Neural cell (in vitro differentiated cells): ENCODE measurements around the gene CUX1. TPM values are rescaled to one million over a fixed set of nuclear protein-coding genes. Genes with fewer than 3 reads are reported as not detected.

Experiments
- H2AFZ ChIP-seq: fragments of 200-600, 300-800 bp; sonication (generic), shearing (Covaris generic); 2 replicates; pipeline ENCODE4 v1.6.0; 2014; ENCODE audit warnings: low read depth, mild to moderate bottlenecking, antibody characterized with exemption, low read length, moderate library complexity
- H3F3A ChIP-seq: fragments of 200-600 bp; shearing (Covaris generic); 2 replicates; pipeline ENCODE4 v1.6.1; 2016; ENCODE audit warnings: mild to moderate bottlenecking, moderate library complexity, mixed read lengths, antibody characterized with exemption, low read length; ENCODE audit not compliant: insufficient read depth, poor library complexity, severe bottlenecking
- H3K27ac ChIP-seq: fragments of 200-600, 300-800 bp; sonication (generic), shearing (Covaris generic); 2 replicates; pipeline ENCODE4 v1.5.1; 2014; ENCODE audit warnings: mild to moderate bottlenecking, low read length, moderate library complexity
- H3K27me3 ChIP-seq: fragments of 300-800, 200-600 bp; sonication (generic), shearing (Covaris generic); 2 replicates; pipeline ENCODE4 v1.6.0; 2014; ENCODE audit warnings: mild to moderate bottlenecking, low read depth, low read length, moderate library complexity; ENCODE audit not compliant: insufficient read depth
- H3K36me3 ChIP-seq: fragments of 300-800, 200-600 bp; sonication (generic), shearing (Covaris generic); 2 replicates; pipeline ENCODE4 v1.5.1; 2014; ENCODE audit warnings: mild to moderate bottlenecking, antibody characterized with exemption, low read length, moderate library complexity; ENCODE audit not compliant: insufficient read depth
- H3K4me2 ChIP-seq: fragments of 300-800, 200-600 bp; sonication (generic), shearing (Covaris generic); 2 replicates; pipeline ENCODE4 v1.6.0; 2014; ENCODE audit warnings: mild to moderate bottlenecking, low read length
- H3K4me3 ChIP-seq: fragments of 300-800, 200-600 bp; sonication (generic), shearing (Covaris generic); 2 replicates; pipeline ENCODE4 v1.5.1; 2014; ENCODE audit warnings: mild to moderate bottlenecking, low read length, moderate library complexity
- H3K79me2 ChIP-seq: fragments of 200-600 bp; shearing (Covaris generic); replicated peaks from 2 replicates; pipeline ENCODE4 v1.6.0; 2014; ENCODE audit warnings: mild to moderate bottlenecking, low read length, moderate library complexity; ENCODE audit not compliant: insufficient read depth
- H3K9ac ChIP-seq: fragments of 300-800, 200-600 bp; sonication (generic), shearing (Covaris generic); 2 replicates; pipeline ENCODE4 v1.6.1; 2016; ENCODE audit warnings: mild to moderate bottlenecking, low read length, mixed read lengths
- H3K9me2 ChIP-seq: fragments of 200-600 bp; shearing (Covaris generic); 2 replicates; pipeline ENCODE4 v1.6.1; 2016; ENCODE audit warnings: mild to moderate bottlenecking, low read length, mixed read lengths; ENCODE audit not compliant: insufficient read depth
- H3K9me3 ChIP-seq: fragments of 200-600, 300-800 bp; sonication (generic), shearing (Covaris generic); 2 replicates; pipeline ENCODE4 v1.6.1; 2016; ENCODE audit warnings: mild to moderate bottlenecking, mixed run types, low read length, moderate library complexity, mixed read lengths
- H4K20me1 ChIP-seq: fragments of 200-600 bp; shearing (Covaris generic); 2 replicates; pipeline ENCODE4 v1.6.1; 2016; ENCODE audit warnings: mild to moderate bottlenecking, mixed run types; ENCODE audit not compliant: insufficient read depth
- EP300 ChIP-seq: fragments of 450-650 bp; conservative IDR thresholded peaks from 2 replicates; pipeline ENCODE4 v1.6.1; 2014; ENCODE audit warnings: antibody characterized with exemption, mild to moderate bottlenecking, moderate library complexity; ENCODE audit not compliant: poor library complexity, severe bottlenecking
- EZH2 ChIP-seq: fragments of 200-600, 300-800 bp; shearing (Covaris generic), sonication (generic); IDR thresholded peaks from 2 replicates; pipeline ENCODE4 v1.6.1; 2014; ENCODE audit warnings: antibody characterized with exemption, low read length, borderline replicate concordance, mild to moderate bottlenecking; ENCODE audit not compliant: insufficient read depth, poor library complexity, severe bottlenecking
- MXI1 ChIP-seq: fragments of 450-650 bp; conservative IDR thresholded peaks from 2 replicates; pipeline ENCODE4 v1.6.1; 2014; ENCODE audit warnings: antibody characterized with exemption, mild to moderate bottlenecking; ENCODE audit not compliant: poor library complexity, severe bottlenecking
- POLR2AphosphoS5 ChIP-seq: IDR thresholded peaks from 2 replicates; pipeline ENCODE4 v1.6.1; 2012
- RAD21 ChIP-seq: fragments of 450-650 bp; conservative IDR thresholded peaks from 2 replicates; pipeline ENCODE4 v1.6.1; 2014; ENCODE audit warnings: antibody characterized with exemption, mild to moderate bottlenecking, moderate library complexity
- REST ChIP-seq: IDR thresholded peaks from 2 replicates; pipeline ENCODE4 v1.6.1; 2012; ENCODE audit warnings: borderline replicate concordance
- SMC3 ChIP-seq: fragments of 450-650 bp; conservative IDR thresholded peaks from 2 replicates; pipeline ENCODE4 v1.6.1; 2014; ENCODE audit warnings: antibody characterized with exemption, mild to moderate bottlenecking, moderate library complexity; ENCODE audit not compliant: poor library complexity
- TAF1 ChIP-seq: IDR thresholded peaks from 2 replicates; pipeline ENCODE4 v1.6.1; 2012; ENCODE audit warnings: low read depth
- polyA plus RNA-seq: library from polyadenylated mRNA; depleted of rRNA; stranded (reverse); fragments of >200 nt; gene quantifications from 2 replicates; pipeline ENCODE4 v1.2.3, GENCODE V29; 2014
- TF ChIP-seq, protein P1 (sequence below): fragments of 450-650 bp; IDR thresholded peaks from 2 replicates; pipeline ENCODE4 v1.5.1; 2014; ENCODE audit warnings: antibody characterized with exemption, mild to moderate bottlenecking, moderate library complexity; ENCODE audit not compliant: poor library complexity, severe bottlenecking

CUX1 gene
- polyA plus RNA-seq, 1 donor from 2014 or later = 26.6 TPM

GRCh38 chr7:101870361-101871062 is 53.1 kb downstream of the CUX1 start:
- no peak overlapping the region for H3K4me3 ChIP-seq
- no peaks in the 10 kb centered on the region for H3F3A ChIP-seq
- no peaks in the 10 kb centered on the region for H4K20me1 ChIP-seq
- TF ChIP-seq, protein P1, sequence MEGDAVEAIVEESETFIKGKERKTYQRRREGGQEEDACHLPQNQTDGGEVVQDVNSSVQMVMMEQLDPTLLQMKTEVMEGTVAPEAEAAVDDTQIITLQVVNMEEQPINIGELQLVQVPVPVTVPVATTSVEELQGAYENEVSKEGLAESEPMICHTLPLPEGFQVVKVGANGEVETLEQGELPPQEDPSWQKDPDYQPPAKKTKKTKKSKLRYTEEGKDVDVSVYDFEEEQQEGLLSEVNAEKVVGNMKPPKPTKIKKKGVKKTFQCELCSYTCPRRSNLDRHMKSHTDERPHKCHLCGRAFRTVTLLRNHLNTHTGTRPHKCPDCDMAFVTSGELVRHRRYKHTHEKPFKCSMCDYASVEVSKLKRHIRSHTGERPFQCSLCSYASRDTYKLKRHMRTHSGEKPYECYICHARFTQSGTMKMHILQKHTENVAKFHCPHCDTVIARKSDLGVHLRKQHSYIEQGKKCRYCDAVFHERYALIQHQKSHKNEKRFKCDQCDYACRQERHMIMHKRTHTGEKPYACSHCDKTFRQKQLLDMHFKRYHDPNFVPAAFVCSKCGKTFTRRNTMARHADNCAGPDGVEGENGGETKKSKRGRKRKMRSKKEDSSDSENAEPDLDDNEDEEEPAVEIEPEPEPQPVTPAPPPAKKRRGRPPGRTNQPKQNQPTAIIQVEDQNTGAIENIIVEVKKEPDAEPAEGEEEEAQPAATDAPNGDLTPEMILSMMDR = no peak
- TF ChIP-seq POLR2AphosphoS5 (no peak), EP300 (no peak), SMC3 (no peak), RAD21 (no peak), REST (no peak), MXI1 (no peak), TAF1 (no peak)
- H3K4me2 ChIP-seq = no peak overlapping the region
- no peaks in the 10 kb centered on the region for H3K36me3 ChIP-seq
- no peaks in the 10 kb centered on the region for H3K9me2 ChIP-seq
- H3K79me2 ChIP-seq = peaks cover 34% of the 10 kb centered on the region
- no peaks in the 10 kb centered on the region for H3K9me3 ChIP-seq
- H3K9ac ChIP-seq = no peak overlapping the region
- no peak overlapping the region for H3K27ac ChIP-seq
- no peaks in the 10 kb centered on the region for H3K27me3 ChIP-seq
- no peak overlapping the region for H2AFZ ChIP-seq

DNA sequence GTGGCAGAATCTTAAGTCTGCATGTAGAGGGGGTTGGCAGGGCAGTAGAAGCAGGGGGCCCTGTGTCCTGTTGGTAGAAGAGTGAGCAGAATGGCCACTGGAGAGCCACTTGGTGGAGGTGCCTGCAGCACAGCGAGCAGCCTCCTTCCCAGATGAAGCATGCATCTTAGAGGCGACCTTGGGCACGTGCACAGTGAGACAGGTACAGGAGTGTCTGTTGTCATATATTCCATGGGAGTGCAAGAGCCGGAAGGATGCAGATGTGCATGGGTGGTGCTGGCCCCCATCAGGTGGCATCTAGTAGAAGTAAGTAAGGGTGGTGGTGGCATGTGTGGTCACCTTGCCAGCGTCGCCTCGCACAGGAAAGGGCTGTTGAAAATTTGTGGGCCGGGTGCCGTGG is 53.9 kb downstream of the CUX1 start:
- H3K4me2 ChIP-seq = no peak overlapping the region

More for the DNA sequence above, 53.9 kb downstream of the CUX1 start:
- H3K27ac ChIP-seq = no peak overlapping the region
- no peaks in the 10 kb centered on the region for H3K27me3 ChIP-seq
- H3K4me3 ChIP-seq = no peak overlapping the region
- H3F3A ChIP-seq = no peaks in the 10 kb centered on the region
- H3K36me3 ChIP-seq = no peaks in the 10 kb centered on the region
- TF ChIP-seq POLR2AphosphoS5 (no peak), RAD21 (no peak), EZH2 (no peak), TAF1 (no peak), SMC3 (no peak), EP300 (no peak), MXI1 (no peak), REST (no peak)
- TF ChIP-seq, protein P1 = no peak
- H4K20me1 ChIP-seq = no peaks in the 10 kb centered on the region
- no peaks in the 10 kb centered on the region for H3K9me3 ChIP-seq
- no peaks in the 10 kb centered on the region for H3K9me2 ChIP-seq
- H2AFZ ChIP-seq = no peak overlapping the region
- peaks cover 29% of the 10 kb centered on the region for H3K79me2 ChIP-seq
- no peak overlapping the region for H3K9ac ChIP-seq
